ENCODE results near the gene TCAP. TPM values are rescaled to one million over a fixed set of nuclear protein-coding genes. Genes with fewer than 3 reads are reported as not detected.

TCAP gene
- total RNA-seq, 1 donor from 2014 or later = 0.49 TPM

DNA sequence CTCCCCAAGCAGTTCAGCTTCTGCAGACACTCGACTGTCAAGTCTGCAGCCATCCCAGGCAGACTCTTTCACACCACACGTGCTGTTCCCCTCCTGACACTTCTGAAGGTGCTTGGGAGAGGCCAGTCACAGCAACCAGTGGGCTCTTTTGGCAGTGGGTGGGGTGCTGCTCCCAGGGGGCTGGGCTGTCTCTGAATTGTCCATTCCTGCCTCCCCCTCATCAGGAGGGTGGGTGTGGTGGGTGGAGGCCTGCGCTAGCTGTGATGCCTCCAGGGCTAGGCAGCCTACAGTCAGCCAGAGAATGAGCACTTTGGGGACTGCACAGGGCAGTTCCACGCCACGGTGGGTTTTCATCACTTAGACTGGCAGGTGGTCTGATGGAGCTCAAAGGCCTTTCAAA lies 17.9 kb upstream of the TCAP start:
- Histone ChIP-seq H3K9me3 (no peaks in the 10 kb centered on the region), H3K27me3 (no peaks in the 10 kb centered on the region)

DNA sequence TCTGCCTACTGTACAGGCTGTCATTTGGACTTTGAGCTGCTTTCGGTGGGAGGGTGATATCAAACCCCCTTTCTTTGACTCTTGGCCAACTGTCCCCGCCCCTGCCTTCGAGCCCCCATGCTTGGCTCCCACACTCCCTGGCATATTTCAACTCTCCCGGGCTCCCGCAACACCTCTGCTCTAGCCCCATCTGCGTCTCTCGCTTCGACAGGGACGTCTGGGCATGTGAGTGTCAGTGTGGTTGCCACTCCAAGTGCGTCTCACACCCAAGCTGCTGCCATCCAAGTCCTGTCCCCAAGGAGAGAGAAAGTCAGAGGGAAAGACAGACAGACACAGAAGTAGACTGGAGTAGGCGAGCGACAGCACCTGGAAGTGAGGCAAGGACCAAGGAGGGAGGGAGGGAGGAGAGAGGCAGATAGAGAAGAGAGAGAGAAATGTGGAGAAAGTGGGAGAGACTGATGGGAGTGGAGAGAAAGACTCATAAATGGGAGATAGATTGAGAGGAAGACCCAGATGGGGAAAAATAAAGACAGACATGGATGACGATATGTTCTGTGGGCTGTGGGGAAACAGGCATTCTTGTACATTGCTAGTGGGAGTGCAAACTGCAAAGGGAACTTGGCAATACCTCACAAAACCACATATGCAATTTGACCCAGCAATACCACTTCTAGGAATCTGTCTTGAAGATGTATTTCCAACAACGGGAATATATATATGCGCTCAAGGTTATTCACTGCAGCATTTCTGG lies 16.4 kb upstream of the TCAP start:
- H3K4me3 ChIP-seq = no peak overlapping the region
- no peaks in the 10 kb centered on the region for H3K9me3 ChIP-seq
- TF ChIP-seq POLR2A (IDR thresholded peaks at IDR 0.05) (no peak), CTCF (IDR thresholded peaks at IDR 0.05) (no peak), POLR2AphosphoS5 (IDR thresholded peaks at IDR 0.05; ENCODE audit: insufficient read depth in 1 of 2, low read depth in 1 of 2) (no peak)
- DNase-seq (ENCODE audit: extremely low spot score in 2 of 2) = no peak
- intact Hi-C loops (cut with DNase I) = no loop called here
- no peaks in the 10 kb centered on the region for H3K27me3 ChIP-seq
- H3K36me3 ChIP-seq = no peaks in the 10 kb centered on the region
- no peak overlapping the region for H3K27ac ChIP-seq
- peaks cover 26% of the 10 kb centered on the region for H3K4me1 ChIP-seq

More for the DNA sequence above, 17.9 kb upstream of the TCAP start:
- no peak for TF ChIP-seq POLR2A (IDR thresholded peaks at IDR 0.05)
- Histone ChIP-seq H3K27ac (no peak overlapping the region), H3K4me1 (peaks cover 25% of the 10 kb centered on the region), H3K36me3 (no peaks in the 10 kb centered on the region), H3K4me3 (no peak overlapping the region)
- intact Hi-C loops (cut with DNase I) = no loop called here
- DNase-seq (ENCODE audit: extremely low spot score in 2 of 2) = no peak

- TF ChIP-seq CTCF (IDR thresholded peaks at IDR 0.05) = no peak
- no peak for TF ChIP-seq POLR2AphosphoS5 (IDR thresholded peaks at IDR 0.05; ENCODE audit: insufficient read depth in 1 of 2, low read depth in 1 of 2)
- TF ChIP-seq POLR2A (IDR thresholded peaks at IDR 0.05) = no peak
- Histone ChIP-seq H3K4me3 (no peak overlapping the region), H3K9me3 (no peaks in the 10 kb centered on the region), H3K36me3 (no peaks in the 10 kb centered on the region), H3K4me1 (peaks cover 25% of the 10 kb centered on the region), H3K27ac (no peak overlapping the region), H3K27me3 (no peaks in the 10 kb centered on the region)
- intact Hi-C loops (cut with DNase I) = no loop called here
- no peak for DNase-seq (ENCODE audit: extremely low spot score in 2 of 2)
Measured at GRCh38 chr17:39650121-39650579, 15.0 kb upstream of the TCAP start.

- no peaks in the 10 kb centered on the region for H3K27me3 ChIP-seq
- TF ChIP-seq POLR2AphosphoS5 (IDR thresholded peaks at IDR 0.05; ENCODE audit: insufficient read depth in 1 of 2, low read depth in 1 of 2) (no peak), CTCF (IDR thresholded peaks at IDR 0.05) (no peak), POLR2A (IDR thresholded peaks at IDR 0.05) (no peak)
- no peak for DNase-seq (ENCODE audit: extremely low spot score in 2 of 2)
- no peaks in the 10 kb centered on the region for H3K9me3 ChIP-seq
- intact Hi-C loops (cut with DNase I) = no loop called here
- no peak overlapping the region for H3K27ac ChIP-seq
- H3K36me3 ChIP-seq = peaks cover 0 to 11% of the 10 kb centered on the region in 2 donors
- no peak overlapping the region for H3K4me3 ChIP-seq
- H3K4me1 ChIP-seq = peaks cover 25% of the 10 kb centered on the region
Measured at GRCh38 chr17:39651923-39652586, 13.1 kb upstream of the TCAP start.

GRCh38 chr17:39652587-39653315 lies 12.4 kb upstream of the TCAP start:
- Histone ChIP-seq H3K27ac (no peak overlapping the region), H3K27me3 (no peaks in the 10 kb centered on the region), H3K4me1 (peaks cover 25% of the 10 kb centered on the region), H3K36me3 (peaks cover 0 to 12% of the 10 kb centered on the region in 2 donors), H3K9me3 (no peaks in the 10 kb centered on the region), H3K4me3 (no peak overlapping the region)
- intact Hi-C loops (cut with DNase I) = no loop called here
- no peak for DNase-seq (ENCODE audit: extremely low spot score in 2 of 2)
- TF ChIP-seq CTCF (IDR thresholded peaks at IDR 0.05) = no peak
- TF ChIP-seq POLR2A (IDR thresholded peaks at IDR 0.05) = no peak
- TF ChIP-seq POLR2AphosphoS5 (IDR thresholded peaks at IDR 0.05; ENCODE audit: insufficient read depth in 1 of 2, low read depth in 1 of 2) = no peak

Data from vagina (tissue), 2 donors.